NCI-H1092 (cell line): ENCODE data around the gene SLC35F1.

Experiments used
- DNase-seq: peaks from one replicate; lab custom pipeline; 2025; lab: John Stamatoyannopoulos, UW

SLC35F1 gene

DNA sequence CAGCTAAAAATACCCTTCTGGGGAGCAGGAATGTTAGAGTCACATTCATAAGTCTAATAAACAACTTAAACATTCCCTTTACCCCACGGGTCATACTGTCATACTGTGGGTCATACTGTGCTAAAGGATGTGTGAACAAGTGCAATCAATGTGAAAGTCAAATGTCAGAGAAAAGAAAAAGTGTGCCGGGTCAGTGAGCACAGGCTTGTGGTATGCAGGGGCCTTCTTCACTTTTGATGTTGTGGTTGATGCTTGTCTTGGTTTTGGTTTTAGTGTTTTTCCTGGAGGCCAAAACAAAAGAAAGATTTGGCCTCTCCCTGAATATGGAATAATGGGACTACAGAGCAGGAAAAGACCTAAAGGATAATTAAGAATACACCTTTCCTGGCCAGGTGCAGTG lies 373.1 kb downstream of the SLC35F1 start:
- no peak for DNase-seq

DNA sequence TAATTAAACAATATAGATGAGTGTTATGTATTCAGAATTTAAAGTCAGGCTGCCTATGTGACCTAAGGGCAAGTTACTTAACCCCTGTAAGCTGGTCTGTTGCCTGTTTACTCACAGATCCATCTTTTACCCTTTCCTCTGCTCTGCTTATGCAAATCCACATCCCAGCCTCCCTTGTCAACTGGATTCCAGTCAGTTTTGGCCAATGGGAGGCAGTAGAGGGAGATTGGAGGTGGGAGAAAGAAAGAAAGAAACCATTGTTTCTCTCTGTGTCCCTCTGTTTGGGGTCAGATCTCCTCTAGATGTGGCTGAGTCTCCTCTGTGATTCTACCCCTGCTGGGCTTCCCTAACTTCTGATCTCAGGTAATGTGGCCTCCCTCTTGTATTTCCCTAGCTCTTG lies 374.2 kb downstream of the SLC35F1 start:
- no peak for DNase-seq

GRCh38 chr6:118283766-118284165 lies 376.7 kb downstream of the SLC35F1 start:
- DNase-seq, result peak; percentile 63

GRCh38 chr6:118284736-118285360 lies 377.8 kb downstream of the SLC35F1 start:
- no peak for DNase-seq

- DNase-seq, result no peak
Measured at GRCh38 chr6:118285791-118286190, 378.7 kb downstream of the SLC35F1 start.

DNA sequence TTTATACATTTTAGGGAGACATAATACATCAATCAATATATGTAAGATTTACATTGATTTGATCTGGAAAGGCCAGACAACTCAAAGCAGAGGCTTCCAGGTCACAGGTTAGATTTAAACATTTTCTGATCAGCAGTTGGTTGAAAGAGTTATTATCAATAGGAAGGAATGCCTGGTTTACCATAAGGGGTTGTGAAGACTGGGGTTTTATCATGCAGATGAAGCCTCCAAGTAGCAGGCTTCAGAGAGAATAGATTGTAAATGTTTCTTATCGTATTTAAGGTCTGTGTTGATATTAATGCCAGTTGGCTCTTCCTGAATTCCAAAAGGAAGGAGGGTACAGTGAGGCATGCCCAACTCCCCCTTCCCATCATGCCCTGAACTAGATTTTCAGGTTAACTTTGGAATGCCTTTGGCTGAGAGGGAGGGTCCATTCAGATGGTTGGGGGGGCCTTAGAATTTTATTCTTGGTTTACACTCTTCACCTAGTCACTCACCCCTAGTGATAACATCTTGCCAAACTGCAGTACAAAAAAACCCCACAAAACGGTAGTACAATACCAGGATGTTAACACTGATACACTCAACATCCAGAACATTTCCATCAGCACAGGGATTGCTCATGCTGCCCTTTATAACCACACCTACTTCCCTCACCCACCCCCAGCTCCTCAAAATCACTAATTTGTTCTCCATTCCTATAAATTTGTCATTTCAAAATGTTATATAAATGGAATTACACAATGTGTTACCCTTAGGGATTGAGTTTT lies 381.5 kb downstream of the SLC35F1 start:
- peak; percentile 19 for DNase-seq

DNA sequence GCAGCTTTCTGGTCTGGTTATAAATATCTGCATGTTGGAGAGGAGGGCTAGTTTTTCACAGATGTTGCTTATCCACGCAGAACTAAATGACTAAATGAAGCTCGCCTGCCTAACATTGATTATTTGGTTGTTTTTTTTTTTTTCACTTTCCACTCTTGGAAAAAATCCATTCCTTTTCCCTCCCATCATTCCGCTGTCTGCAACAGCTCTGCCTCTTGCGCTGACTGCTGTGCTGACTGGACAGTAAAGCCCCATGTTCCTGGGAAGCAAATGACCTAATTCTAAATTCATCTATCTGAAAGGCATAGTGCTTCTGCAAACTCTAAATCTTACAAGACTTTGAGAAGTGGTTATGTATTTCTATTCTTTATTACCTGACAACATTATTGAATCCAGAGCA lies 385.5 kb downstream of the SLC35F1 start:
- DNase-seq, result no peak

- DNase-seq, result no peak
Measured at GRCh38 chr6:118294906-118295305, 387.8 kb downstream of the SLC35F1 start.

DNA sequence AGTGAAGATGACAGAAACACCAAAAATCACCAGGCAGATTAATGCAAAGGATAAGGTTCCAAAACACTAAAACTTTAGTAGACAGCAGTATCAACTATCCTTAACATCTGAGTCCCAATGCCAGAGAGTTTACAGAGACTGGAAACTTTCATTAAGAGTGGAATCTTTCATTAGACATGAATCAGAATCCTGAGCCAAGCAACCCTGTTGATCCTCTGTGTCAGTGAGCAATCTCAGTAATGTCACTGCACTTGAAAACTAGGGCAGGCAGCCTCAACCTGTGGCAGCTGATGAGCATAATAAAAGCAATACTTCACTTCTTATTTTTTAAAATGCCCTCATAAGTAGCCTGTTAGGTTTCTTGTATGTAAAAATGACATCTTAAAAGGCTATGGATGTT lies 388.3 kb downstream of the SLC35F1 start:
- no peak for DNase-seq

DNA sequence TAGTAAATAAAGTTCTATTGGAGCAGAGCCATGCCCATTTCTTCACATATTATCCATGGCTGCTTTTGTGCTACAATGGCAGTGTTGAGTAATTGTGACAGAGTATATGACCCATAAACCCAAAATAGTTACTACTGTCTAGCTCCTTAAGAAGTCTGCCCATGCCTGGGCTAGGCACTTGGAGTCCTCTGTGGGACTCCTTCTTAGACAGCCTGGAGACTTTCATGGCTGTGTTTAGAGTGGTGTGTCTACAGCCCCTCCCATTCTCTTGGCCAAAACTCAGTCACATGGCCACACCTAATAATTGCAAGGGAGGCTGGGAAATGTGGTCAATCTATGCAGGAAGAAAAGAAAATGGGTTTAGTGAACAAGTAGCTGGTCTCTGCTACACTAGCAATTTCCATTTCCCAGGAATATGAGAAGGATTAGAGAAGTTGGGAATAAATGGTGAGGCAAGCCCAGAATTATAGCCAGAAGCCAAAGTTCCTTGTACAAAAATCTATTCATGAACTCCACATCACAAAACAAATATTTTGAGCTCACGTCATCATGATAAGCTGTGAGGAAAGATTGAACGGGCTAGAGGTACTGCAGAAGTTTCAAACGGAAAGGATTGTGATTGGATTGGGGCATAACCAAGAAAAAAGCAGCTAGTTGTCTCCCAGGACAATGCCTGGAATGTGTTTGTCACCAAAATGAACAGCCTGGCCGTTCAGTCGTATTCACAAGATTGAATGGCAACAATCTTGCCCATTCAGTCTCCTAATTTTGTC lies 389.3 kb downstream of the SLC35F1 start:
- DNase-seq, result no peak

GRCh38 chr6:118297821-118298220 lies 390.8 kb downstream of the SLC35F1 start:
- DNase-seq, result no peak

GRCh38 chr6:118298476-118299427 lies 391.7 kb downstream of the SLC35F1 start:
- DNase-seq, result no peak

DNA sequence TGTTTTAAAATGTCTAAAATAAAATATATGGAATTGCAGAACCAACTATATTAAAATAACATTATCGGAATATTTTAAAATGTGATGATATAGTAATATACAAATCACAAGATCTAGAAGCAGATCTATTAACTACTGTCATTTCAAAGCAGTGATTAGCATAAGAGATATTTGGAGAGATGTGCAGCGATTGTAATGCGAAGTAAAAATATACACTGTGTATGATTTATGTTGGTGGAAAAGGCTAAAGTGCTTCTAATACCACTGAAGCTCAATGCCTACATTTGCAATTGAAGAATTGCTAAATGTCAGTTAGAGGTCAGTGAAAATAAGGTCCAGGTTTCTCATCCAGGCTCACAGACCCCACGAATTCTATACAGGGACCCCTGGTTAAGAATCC lies 392.4 kb downstream of the SLC35F1 start:
- DNase-seq, result no peak

- no peak for DNase-seq
Measured at GRCh38 chr6:118304321-118304720, 397.3 kb downstream of the SLC35F1 start.

DNA sequence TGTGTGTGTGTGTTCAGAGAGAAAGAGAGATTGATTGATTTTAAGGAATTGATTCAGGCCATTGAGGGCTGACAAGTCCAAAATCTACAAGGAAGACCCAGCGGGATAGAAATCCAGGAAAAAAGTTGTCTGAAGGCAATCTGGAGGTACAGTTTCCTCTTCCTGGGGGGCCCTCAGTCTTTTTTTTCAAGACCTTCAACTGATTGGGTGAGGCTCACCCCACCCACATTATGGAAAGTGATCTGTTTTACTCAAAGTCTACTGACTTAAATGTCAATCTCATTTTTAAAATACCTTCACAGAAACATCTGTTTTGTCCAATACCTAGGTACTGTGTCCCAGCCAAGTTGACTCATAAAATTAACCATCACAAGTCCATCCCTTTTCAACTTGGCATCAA lies 398.0 kb downstream of the SLC35F1 start:
- DNase-seq, result no peak

DNA sequence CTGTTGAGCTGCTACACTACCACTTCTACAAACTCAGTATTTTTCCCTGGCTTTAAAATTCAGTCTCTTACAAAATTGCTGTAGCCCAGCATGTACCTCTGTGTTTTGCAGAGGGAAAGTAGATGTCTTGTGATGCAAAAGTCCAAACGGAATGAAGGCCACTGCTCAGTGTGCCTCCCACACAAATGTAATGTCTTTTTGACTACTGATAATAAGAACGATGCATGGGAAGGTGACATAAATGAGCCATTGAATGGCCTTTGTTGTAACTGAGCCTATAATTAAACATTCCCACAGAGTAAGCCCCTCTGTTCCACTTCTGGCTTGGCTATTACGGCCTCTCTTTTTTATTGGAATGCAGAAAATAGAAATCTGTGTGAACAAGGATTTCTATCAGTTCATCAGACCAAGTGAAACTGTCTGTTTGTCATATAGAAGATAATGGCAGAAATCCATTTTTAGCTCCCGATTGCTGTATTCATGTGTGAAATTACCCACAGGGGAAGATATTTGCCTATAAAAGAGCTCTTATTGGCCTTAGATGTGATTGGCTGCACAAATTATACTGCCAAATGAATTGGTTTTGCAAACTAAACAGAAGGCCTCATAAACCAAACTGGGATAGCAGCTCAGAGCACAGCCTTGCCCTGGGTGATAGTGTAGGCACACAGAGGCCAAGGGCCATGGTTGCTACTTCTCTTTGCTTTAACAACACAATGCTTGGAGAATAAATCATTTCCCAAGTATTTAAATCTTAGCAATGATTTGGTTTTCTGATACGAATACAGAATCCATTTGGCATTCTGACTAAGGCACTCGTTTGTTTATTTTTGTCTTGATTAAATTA lies 399.6 kb downstream of the SLC35F1 start:
- no peak for DNase-seq

- no peak for DNase-seq
Measured at GRCh38 chr6:118307581-118307980, 400.5 kb downstream of the SLC35F1 start.

DNA sequence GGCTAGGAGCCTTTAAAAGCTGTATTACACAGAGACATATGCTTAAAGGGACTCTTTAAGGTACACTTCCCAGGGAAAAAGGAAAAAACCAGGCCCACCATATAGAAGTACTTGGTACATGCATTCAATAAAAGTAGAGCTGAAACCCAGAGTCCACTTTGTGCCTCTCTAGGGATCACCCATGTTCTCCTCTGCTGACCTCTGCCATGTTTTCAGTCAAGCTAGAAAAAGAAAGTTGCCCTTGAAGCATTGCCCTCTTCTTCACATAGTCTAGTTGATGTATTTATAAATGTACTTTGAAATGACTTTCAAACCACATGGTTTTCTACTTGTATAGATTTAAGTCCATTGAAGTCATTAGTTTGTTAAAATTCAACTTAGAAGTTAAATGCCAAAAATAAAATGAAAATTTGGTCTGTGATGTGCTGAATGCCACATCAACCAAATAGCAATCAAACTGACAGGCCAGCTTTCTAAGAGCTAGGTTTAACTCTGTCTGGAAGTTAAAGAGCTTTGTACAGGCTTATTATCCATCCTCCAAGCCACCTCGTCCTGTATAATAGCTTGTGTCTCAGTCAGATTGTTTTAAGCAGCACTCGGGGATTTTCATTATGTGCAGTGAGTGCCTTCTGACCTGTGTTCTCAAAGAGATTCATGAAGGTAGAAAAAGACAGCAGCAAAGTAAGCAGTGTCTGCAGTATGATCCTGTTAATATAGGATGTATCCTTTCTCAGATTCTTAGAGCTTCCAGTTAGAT lies 402.5 kb downstream of the SLC35F1 start:
- DNase-seq, result no peak

- no peak for DNase-seq
Measured at GRCh38 chr6:118313208-118313607, 406.1 kb downstream of the SLC35F1 start.

- no peak for DNase-seq
Measured at GRCh38 chr6:118313762-118314161, 406.7 kb downstream of the SLC35F1 start.
